Pancreas (tissue), 10 donors: Measurements from ENCODE around the gene SLC44A5. TPM values are rescaled to one million over a fixed set of nuclear protein-coding genes. Genes with fewer than 3 reads are reported as not detected.

Experiments
- ATAC-seq, 4 donors: fragments of 200-7000 bp; cut with Tn5 transposase; one replicate each; pipeline versions ENCODE4 v1.8.0 to v1.9.1; 2020; ENCODE audit warnings: mild to moderate bottlenecking in 4 of 4, moderate library complexity in 4 of 4
- DNase-seq, 6 donors: peaks; one replicate each; pipeline ENCODE4 v3.0.0-alpha.2; 2020
- FAIRE-seq: peaks from 2 replicates; lab custom pipeline; 2012; peaks lifted over from hg19 to GRCh38; lab: Jason Lieb, UNC
- H3K27ac ChIP-seq, 4 donors: fragments of 200-600 bp; sonication (generic); 1 replicate in 3 of 4; 2 replicates in 1 of 4; pipeline versions ENCODE4 v1.5.0 to v1.8.0; 2020
- H3K27me3 ChIP-seq, 4 donors: fragments of 200-600 bp; one replicate each; pipeline ENCODE4 v1.8.0; 2021
- H3K36me3 ChIP-seq, 3 donors: fragments of 200-600 bp; sonication (generic) in 1 of 3; one replicate each; pipeline versions ENCODE4 v1.5.0 to v1.8.0; 2020 to 2021
- H3K4me1 ChIP-seq, 3 donors: fragments of 200-600 bp; one replicate each; pipeline ENCODE4 v1.8.0; 2021
- H3K4me3 ChIP-seq, 4 donors: fragments of 200-600 bp; sonication (generic) in 2 of 4; one replicate each; pipeline versions ENCODE4 v1.5.0 to v1.8.0; 2020 to 2021
- H3K9me3 ChIP-seq, 4 donors: fragments of 200-600 bp; one replicate each; pipeline ENCODE4 v1.8.0; 2021
- WGBS, 2 donors: extraction: QIAGEN DNeasy Blood & Tissue Kit; methylation state at CpG; one replicate each; pipeline ENCODE4 v1.1.7; 2013; 5-methylcytosine and 5-hydroxymethylcytosine counted together
- intact Hi-C, 3 donors: fragments of 100-400 bp; cut with DNase I; formaldehyde crosslinking; loops; one replicate each; pipeline versions ENCODE4 v1.11.1 to v1.14.2; 2022
- polyA plus RNA-seq, 2 donors: library from polyadenylated mRNA; stranded (reverse); fragments of 200-250 nt; gene quantifications; one replicate each; pipeline ENCODE4 v1.2.3, GENCODE V29; 2013
- total RNA-seq, 6 donors: library from RNA; stranded (reverse); fragmentation: NEBNext Ultra II Directional in 4 of 6; extraction: Animal tissue kit (Norgen Biotek cat#: 25700) in 4 of 6; gene quantifications; one replicate each; pipeline versions ENCODE4 v1.2.1 to v1.2.4, GENCODE V29; 2021 to 2023
- TF ChIP-seq, protein P1 (sequence below), 4 donors: fragments of 200-600 bp; sonication (generic) in 3 of 4; IDR thresholded peaks; one replicate each; pipeline versions ENCODE4 v1.5.0 to v1.8.0; 2021; ENCODE audit warnings: antibody characterized with exemption in 4 of 4
- donor health status: healthy with polysubstance abuse.
- donor health status: DM: no; HTN: no; CAD: no; lungs with moderate emphysema.
- donor health status: DM: no; HTN: no; CAD: no.
- donor health status: control.
- donor health status: control.
- donor health status: Bipolar disorder and iron deficiency.
- donor health status: DM: yes; HTN: yes; CAD: no.
- donor health status: DM: no; HTN: no; CAD: no.
- donor health status: DM: no; HTN: no; CAD: no.
- donor health status: DM: yes; HTN: yes; CAD: no.

SLC44A5 gene
- total and polyA plus RNA-seq, 8 donors, result 0.16 to 3.4 (median 1.2) TPM

DNA sequence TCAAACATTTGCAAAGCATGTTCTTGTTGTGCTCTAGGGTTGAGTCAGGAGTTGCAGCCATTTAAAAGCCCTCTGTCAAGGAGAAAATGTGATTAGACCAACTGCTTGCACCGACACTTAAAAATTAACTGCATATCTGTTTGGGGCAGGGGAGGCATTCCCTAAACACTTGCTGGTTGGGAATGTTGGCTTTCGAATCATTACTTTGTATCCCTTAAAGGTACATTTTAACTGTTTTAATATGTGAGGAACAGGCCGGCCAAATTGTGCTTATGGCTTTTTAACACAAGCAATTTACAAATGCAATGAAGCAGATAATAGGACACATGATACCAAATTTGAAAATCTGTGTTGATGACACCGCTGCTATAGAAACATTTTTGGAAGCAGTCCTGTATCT is 317.6 kb downstream of the SLC44A5 start:
- Histone ChIP-seq H3K9me3 (no peaks in the 10 kb centered on the region), H3K36me3 (no peaks in the 10 kb centered on the region), H3K27ac (no peak overlapping the region), H3K4me1 (no peaks in the 10 kb centered on the region), H3K27me3 (no peaks in the 10 kb centered on the region), H3K4me3 (no peak overlapping the region)
- 52% methylated on average over 4 of the region's 4 CpGs for WGBS, 2 donors
- no peak for ATAC-seq
- no peak for FAIRE-seq
- no peak for DNase-seq
- intact Hi-C loops, result no loop called here
- TF ChIP-seq, protein P1, sequence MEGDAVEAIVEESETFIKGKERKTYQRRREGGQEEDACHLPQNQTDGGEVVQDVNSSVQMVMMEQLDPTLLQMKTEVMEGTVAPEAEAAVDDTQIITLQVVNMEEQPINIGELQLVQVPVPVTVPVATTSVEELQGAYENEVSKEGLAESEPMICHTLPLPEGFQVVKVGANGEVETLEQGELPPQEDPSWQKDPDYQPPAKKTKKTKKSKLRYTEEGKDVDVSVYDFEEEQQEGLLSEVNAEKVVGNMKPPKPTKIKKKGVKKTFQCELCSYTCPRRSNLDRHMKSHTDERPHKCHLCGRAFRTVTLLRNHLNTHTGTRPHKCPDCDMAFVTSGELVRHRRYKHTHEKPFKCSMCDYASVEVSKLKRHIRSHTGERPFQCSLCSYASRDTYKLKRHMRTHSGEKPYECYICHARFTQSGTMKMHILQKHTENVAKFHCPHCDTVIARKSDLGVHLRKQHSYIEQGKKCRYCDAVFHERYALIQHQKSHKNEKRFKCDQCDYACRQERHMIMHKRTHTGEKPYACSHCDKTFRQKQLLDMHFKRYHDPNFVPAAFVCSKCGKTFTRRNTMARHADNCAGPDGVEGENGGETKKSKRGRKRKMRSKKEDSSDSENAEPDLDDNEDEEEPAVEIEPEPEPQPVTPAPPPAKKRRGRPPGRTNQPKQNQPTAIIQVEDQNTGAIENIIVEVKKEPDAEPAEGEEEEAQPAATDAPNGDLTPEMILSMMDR (IDR thresholded peaks at IDR 0.05), result no peak

DNA sequence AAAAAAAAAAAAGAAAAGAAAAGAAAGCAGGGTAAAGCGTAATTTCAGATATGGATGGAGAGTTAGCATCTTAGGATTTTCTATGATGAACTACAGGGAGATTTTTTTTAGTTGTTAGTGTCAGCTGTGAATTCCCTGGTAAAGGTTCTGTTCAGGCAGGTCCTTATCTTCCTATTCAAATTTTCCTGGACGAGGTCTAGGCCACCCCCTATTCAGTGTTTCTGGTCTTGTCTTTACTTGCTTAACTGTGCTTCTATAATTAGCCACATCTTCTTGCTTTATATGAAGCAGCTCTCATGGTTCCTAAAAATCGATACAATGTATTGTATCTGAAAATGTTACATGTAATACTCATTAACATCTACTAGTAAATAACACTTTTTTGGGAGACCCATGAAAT is 318.9 kb downstream of the SLC44A5 start:
- DNase-seq (no peak), FAIRE-seq (no peak), ATAC-seq (no peak)
- Histone ChIP-seq H3K4me3 (no peak overlapping the region), H3K4me1 (no peaks in the 10 kb centered on the region), H3K9me3 (no peaks in the 10 kb centered on the region), H3K27ac (no peak overlapping the region), H3K27me3 (no peaks in the 10 kb centered on the region), H3K36me3 (no peaks in the 10 kb centered on the region)
- WGBS, 2 donors, result 65 to 68% methylated on average over 3 of the region's 3 CpGs
- TF ChIP-seq, protein P1 (IDR thresholded peaks at IDR 0.05), result no peak
- intact Hi-C loops, result no loop called here

DNA sequence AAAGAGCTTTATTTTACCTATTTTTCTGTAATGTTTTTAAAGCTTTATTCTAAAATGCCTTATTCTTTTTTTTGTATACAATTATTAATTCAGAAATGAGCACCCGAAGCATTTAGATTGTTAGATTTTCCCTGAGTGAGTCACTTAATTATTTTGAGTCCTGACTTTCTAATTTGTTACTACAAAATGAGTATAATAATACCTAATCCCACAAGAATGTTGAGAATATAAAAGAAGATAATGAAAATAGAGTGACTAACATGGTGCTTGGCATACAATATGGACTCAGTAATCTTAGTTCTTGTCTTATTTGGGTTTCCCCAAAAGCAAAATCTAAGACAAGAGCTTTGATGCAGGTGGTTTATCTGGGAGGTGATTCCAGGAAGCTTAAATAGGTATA is 334.5 kb downstream of the SLC44A5 start:
- TF ChIP-seq, protein P1 (IDR thresholded peaks at IDR 0.05), result no peak
- Histone ChIP-seq H3K36me3 (no peaks in the 10 kb centered on the region), H3K27me3 (no peaks in the 10 kb centered on the region), H3K4me1 (no peaks in the 10 kb centered on the region), H3K9me3 (no peaks in the 10 kb centered on the region), H3K27ac (no peak overlapping the region), H3K4me3 (no peak overlapping the region)
- no peak for DNase-seq
- no peak for ATAC-seq
- intact Hi-C loops, result no loop called here
- 86 to 88% methylated on average over 1 of the region's 1 CpG for WGBS, 2 donors
- no peak for FAIRE-seq

DNA sequence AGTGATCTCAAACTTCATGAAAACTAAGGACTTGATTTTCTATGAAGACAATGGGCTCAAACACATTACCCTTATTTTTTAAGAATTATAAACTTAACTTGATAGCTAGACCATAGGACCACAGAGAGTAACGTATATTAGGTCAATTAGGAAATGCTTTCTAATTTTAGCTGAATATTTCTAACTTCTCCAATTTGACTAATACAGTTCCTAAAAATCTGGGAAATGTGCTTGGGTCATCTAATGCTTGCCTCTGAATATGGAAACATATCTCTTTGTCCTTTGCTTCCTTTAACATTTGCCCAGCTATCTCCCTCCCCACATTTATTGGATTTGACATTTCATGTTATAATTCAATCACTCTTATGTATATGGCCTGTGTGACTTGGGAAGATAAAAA is 335.3 kb downstream of the SLC44A5 start:
- H3K9me3 ChIP-seq, result no peaks in the 10 kb centered on the region
- H3K27me3 ChIP-seq, result no peaks in the 10 kb centered on the region
- TF ChIP-seq, protein P1 (IDR thresholded peaks at IDR 0.05), result no peak
- FAIRE-seq (no peak), ATAC-seq (no peak), DNase-seq (no peak)
- H3K36me3 ChIP-seq, result no peaks in the 10 kb centered on the region
- intact Hi-C loops, result no loop called here
- H3K4me1 ChIP-seq, result no peaks in the 10 kb centered on the region
- H3K4me3 ChIP-seq, result no peak overlapping the region
- WGBS, 2 donors, result 69 to 83% methylated on average over 1 of the region's 1 CpG
- H3K27ac ChIP-seq, result no peak overlapping the region

DNA sequence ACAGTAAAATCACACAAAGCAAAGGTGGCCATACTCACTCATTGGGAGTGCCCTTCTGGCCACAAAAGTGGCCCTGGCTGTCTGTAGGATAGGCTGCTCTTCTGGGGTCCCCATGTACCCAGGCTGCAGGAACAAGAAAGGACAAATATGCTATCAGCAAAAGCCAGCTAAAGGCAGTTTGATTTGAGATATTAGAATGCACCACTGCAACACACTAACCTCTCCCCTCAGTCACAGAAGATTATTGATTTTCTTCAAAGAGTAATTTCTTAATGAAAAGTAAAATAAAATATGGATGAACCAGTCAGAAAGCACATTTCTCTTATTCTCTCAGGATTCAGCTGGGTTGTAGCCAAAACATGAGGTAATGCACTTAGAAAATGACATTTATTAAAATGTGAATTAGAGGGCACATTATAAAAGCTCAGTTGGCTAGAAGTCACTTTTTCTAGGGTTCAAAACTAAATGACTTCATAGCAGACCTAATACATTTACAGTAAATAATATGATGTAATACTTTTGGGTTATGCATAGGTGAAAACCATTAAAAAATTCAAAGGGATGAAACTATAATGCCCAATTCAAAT is 335.9 kb downstream of the SLC44A5 start:
- Histone ChIP-seq H3K27ac (no peak overlapping the region), H3K4me3 (no peak overlapping the region), H3K4me1 (no peaks in the 10 kb centered on the region), H3K9me3 (no peaks in the 10 kb centered on the region), H3K36me3 (no peaks in the 10 kb centered on the region), H3K27me3 (no peaks in the 10 kb centered on the region)
- FAIRE-seq (no peak), DNase-seq (no peak), ATAC-seq (no peak)
- TF ChIP-seq, protein P1 (IDR thresholded peaks at IDR 0.05), result no peak
- intact Hi-C loops, result no loop called here
